Retinal pigment epithelial cell (primary cell): Measurements from ENCODE around the gene MN1.

Experiments
- DNase-seq: peaks from one replicate; pipeline ENCODE4 v3.0.0-alpha.2; 2010; ENCODE audit warnings: low read depth
- H3K4me3 ChIP-seq: 2 replicates; pipeline ENCODE4 v1.5.1; 2011; ENCODE audit warnings: mild to moderate bottlenecking, low read length, control low read depth, moderate library complexity
- TF ChIP-seq, protein P1 (sequence below): conservative IDR thresholded peaks from 2 replicates; pipeline ENCODE4 v1.5.1; 2011; ENCODE audit warnings: low read depth, low read length, control low read depth, inconsistent platforms

The MN1 gene

DNA sequence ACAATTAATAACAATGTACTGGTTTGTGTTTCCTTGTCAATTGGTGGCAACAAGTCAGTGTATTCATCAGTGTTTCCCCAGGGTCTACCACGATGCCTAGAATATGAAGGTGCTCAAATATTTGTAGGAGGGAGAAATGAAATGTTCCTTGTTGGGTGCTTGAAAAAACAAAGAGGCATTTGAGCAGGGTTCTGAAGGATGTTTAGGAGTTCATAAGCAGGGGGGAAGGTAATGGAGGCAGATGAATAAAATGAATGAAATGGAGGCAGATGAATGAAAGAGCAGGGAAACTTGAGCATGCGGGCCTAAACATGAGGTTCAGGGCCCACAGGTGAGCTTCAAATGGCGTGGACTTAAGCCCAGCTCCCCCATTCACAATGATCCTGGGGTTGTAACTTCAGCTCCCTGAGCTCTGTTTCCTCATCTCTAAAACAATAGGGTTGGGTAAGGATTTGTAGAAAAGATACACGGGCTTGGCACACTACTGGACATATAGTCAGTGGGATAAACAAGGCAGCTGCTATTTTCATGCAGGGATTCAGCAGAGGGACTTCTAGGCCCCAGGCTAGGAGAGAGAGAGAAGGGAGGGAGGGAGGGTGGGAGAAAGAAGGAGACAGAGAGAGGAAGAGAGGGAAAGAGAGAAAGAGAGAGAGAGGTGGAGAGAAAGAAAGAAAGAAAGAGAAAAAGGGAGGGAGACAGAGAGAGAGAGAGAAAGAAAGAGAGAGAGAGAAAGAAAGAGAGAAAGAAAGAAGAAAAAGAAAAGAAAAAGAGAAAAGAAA lies 73.7 kb downstream of the MN1 start:
- DNase-seq: no peak

DNA sequence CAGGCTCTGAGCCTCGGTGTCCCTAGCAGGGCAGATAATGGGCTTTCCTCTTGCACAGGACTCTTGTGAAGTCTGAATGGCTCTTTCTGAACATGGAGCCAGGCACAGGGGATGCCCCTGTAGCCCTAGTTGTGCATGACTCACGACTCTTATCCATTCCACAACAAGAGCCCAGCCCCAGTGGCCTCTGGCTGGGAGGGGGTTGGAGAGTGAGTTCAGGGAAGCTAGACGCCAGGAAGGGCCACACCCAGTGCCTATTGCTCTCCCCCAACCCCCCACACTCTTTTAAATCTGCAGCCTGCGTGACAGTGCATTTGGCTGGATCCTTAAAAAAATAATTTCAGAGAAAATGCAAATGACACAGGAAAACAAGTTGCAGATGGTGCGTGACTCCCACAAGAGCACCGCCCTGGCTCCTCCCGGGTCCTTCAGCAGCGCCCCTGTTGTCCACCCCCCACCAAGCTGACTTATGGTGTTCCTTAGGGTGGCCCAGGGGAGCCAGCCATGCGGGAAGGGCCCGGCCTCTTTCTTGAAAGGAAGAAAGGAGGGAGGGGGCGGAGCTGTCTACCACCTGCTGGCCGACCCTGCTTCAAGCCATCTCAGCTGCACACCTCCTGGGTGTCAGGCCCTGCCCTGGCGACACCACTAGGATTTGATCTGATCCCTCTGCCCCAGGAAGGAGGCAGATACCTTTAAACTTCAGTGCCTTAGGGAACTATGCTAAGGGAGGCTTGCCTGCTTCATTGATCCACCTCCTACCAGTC lies 74.7 kb downstream of the MN1 start:
- peak; percentile 51 for DNase-seq
- H3K4me3 ChIP-seq: no peak overlapping the region
- TF ChIP-seq, protein P1, sequence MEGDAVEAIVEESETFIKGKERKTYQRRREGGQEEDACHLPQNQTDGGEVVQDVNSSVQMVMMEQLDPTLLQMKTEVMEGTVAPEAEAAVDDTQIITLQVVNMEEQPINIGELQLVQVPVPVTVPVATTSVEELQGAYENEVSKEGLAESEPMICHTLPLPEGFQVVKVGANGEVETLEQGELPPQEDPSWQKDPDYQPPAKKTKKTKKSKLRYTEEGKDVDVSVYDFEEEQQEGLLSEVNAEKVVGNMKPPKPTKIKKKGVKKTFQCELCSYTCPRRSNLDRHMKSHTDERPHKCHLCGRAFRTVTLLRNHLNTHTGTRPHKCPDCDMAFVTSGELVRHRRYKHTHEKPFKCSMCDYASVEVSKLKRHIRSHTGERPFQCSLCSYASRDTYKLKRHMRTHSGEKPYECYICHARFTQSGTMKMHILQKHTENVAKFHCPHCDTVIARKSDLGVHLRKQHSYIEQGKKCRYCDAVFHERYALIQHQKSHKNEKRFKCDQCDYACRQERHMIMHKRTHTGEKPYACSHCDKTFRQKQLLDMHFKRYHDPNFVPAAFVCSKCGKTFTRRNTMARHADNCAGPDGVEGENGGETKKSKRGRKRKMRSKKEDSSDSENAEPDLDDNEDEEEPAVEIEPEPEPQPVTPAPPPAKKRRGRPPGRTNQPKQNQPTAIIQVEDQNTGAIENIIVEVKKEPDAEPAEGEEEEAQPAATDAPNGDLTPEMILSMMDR: no peak

More for the DNA sequence above, 73.7 kb downstream of the MN1 start:
- TF ChIP-seq, protein P1: no peak
- H3K4me3 ChIP-seq: no peak overlapping the region

- H3K4me3 ChIP-seq: no peak overlapping the region
- no peak for DNase-seq
- TF ChIP-seq, protein P1: no peak
Measured at GRCh38 chr22:27726331-27726685, 75.2 kb downstream of the MN1 start.

DNA sequence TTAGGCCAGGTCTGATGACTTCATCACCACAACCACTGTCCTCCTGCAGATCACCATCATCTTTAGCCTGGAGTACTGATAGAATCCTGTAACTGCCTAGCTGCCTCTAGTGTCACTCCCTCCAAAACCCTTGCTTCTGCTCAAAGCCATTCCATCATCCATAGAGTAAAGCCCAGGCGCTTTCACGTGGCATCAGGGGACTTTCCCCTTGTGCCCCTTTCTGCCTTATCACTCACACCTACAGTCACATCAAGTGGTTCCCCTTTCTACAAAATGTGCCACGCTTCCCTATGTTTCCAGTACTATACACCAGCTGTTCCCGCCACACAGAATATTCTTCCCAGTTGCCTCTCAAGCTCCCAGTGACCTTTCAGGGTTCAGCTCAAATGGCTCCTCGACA lies 75.9 kb downstream of the MN1 start:
- DNase-seq: no peak
- TF ChIP-seq, protein P1: no peak
- H3K4me3 ChIP-seq: no peak overlapping the region

- H3K4me3 ChIP-seq: no peak overlapping the region
- no peak for DNase-seq
- TF ChIP-seq, protein P1: no peak
Measured at GRCh38 chr22:27724709-27725108, 76.8 kb downstream of the MN1 start.

- no peak overlapping the region for H3K4me3 ChIP-seq
- DNase-seq: no peak
- TF ChIP-seq, protein P1: no peak
Measured at GRCh38 chr22:27724157-27724556, 77.4 kb downstream of the MN1 start.
